ENCODE measurements around the gene LRPAP1. TPM values are rescaled to one million over a fixed set of nuclear protein-coding genes. Genes with fewer than 3 reads are reported as not detected.

Gene LRPAP1
- total and polyA plus RNA-seq, 2 donors (not counting 3 experiments of a cell fraction or from before 2014, with no cell fraction given), result 90.1 to 170 TPM

GRCh38 chr4:3478446-3479357, 53.5 kb downstream of the LRPAP1 start:
- Histone ChIP-seq H3K27ac (ENCODE audit: insufficient read depth, low read depth, low read length) (no peak overlapping the region), H3K9me3 (replicated peaks; ENCODE audit: control insufficient read depth, insufficient read depth, low read length) (no peaks in the 10 kb centered on the region), H3K4me1 (ENCODE audit: control insufficient read depth, extremely low read depth, insufficient read depth, low read length) (no peaks in the 10 kb centered on the region), H2AFZ (ENCODE audit: low read depth, low read length) (no peak overlapping the region), H3K4me2 (ENCODE audit: insufficient read depth, low read length) (no peak overlapping the region), H3K9ac (replicated peaks; ENCODE audit: extremely low read depth, insufficient read depth, low read length) (no peak overlapping the region), H3K4me3 (replicated peaks in 1 of 3; ENCODE audit: insufficient read depth in 1 of 3, low read depth in 1 of 3, low read length in 3 of 3) (no peak overlapping the region), H3K27me3 (ENCODE audit: control insufficient read depth in 2 of 2, insufficient read depth in 2 of 2, low read length in 2 of 2) (peaks cover 0 to under 1% of the 10 kb centered on the region in 2 experiments), H3K79me2 (ENCODE audit: control insufficient read depth, insufficient read depth, low read length) (no peaks in the 10 kb centered on the region), H4K20me1 (replicated peaks; ENCODE audit: control insufficient read depth, extremely low read depth, insufficient read depth, low read length) (no peaks in the 10 kb centered on the region), H3K36me3 (ENCODE audit: control insufficient read depth in 2 of 2, extremely low read depth in 1 of 2, insufficient read depth in 2 of 2, low read length in 2 of 2) (no peaks in the 10 kb centered on the region), H3K9me1 (replicated peaks; ENCODE audit: control insufficient read depth, extremely low read depth, insufficient read depth, low read length) (no peaks in the 10 kb centered on the region)
- intact Hi-C loops (cut with micrococcal nuclease) (no loop called here), dilution Hi-C loops (cut with MboI; ENCODE audit: extremely low pct_ligation_motif_present, low sequenced_read_pairs) (no loop called here)
- TF ChIP-seq EZH2 (IDR thresholded peaks at IDR 0.05; ENCODE audit: borderline replicate concordance, low read depth, low read length, severe bottlenecking) (no peak), FOS (IDR thresholded peaks at IDR 0.05; ENCODE audit: borderline replicate concordance, insufficient read depth, low read length) (no peak), GATA2 (IDR thresholded peaks at IDR 0.05; ENCODE audit: insufficient read depth, insufficient read length, low read depth, low read length) (no peak), MYC (IDR thresholded peaks at IDR 0.05; ENCODE audit: low read depth, low read length) (no peak), CTCF (IDR thresholded peaks at IDR 0.05; ENCODE audit: extremely low read depth in 1 of 2, insufficient read depth in 1 of 2, low read depth in 1 of 2, low read length in 2 of 2) (no peak), POLR2A (IDR thresholded peaks at IDR 0.05; ENCODE audit: low read depth, low read length) (no peak), MAX (IDR thresholded peaks at IDR 0.05; ENCODE audit: insufficient read depth, insufficient read length) (no peak), JUN (IDR thresholded peaks at IDR 0.05; ENCODE audit: borderline replicate concordance, insufficient read depth, insufficient read length, low read depth) (no peak), POLR2AphosphoS5 (IDR thresholded peaks at IDR 0.05; ENCODE audit: insufficient read depth, low read depth, low read length) (no peak)
- no peak for DNase-seq (ENCODE audit: low read depth, low spot score)
- ChIA-PET POLR2A (no interaction called here), CTCF (interaction anchor here (1.3 to 4.8 kb wide), 4 partner anchors 15 to 333 kb away, joined by 3 to 69 read pairs (median 18); no protein-coding TSS in a partner anchor)
- no TSS peak for BruUV-seq (replicated peaks)
- no peak for FAIRE-seq
